Fibroblast of upper back skin (primary cell): ENCODE measurements around the gene INPP5F.
"Not testable (repeated sequence)": the region's sequence is repeated elsewhere in the genome, so short reads cannot be mapped to it uniquely, and the experiment has no call there.

ENCODE experiments used
- DNase-seq: peaks from one replicate; pipeline ENCODE4 v3.0.0-alpha.2; 2013

The INPP5F gene

GRCh38 chr10:119778776-119779445 is 53.1 kb downstream of the INPP5F start:
- no peak for DNase-seq

- DNase-seq, result no peak
Observed at GRCh38 chr10:119780879-119781480, 55.1 kb downstream of the INPP5F start.

- DNase-seq, result no peak
Observed at GRCh38 chr10:119781498-119781897, 55.6 kb downstream of the INPP5F start.

GRCh38 chr10:119782981-119783664 is 57.3 kb downstream of the INPP5F start:
- DNase-seq, result peak; percentile 35

- no peak for DNase-seq
Observed at GRCh38 chr10:119783665-119784027, 57.8 kb downstream of the INPP5F start.

GRCh38 chr10:119784340-119785067 is 58.7 kb downstream of the INPP5F start:
- DNase-seq, result no peak

- DNase-seq, result peak; percentile 64
Observed at GRCh38 chr10:119786117-119786769, 60.4 kb downstream of the INPP5F start.

GRCh38 chr10:119795101-119795500 is 69.3 kb downstream of the INPP5F start:
- not testable (repeated sequence) for DNase-seq

GRCh38 chr10:119796039-119796438 is 70.2 kb downstream of the INPP5F start:
- DNase-seq, result no peak

GRCh38 chr10:119801176-119801575 is 75.3 kb downstream of the INPP5F start:
- peak; percentile 25 for DNase-seq

- peak; percentile 25 for DNase-seq
Observed at GRCh38 chr10:119801998-119802538, 76.2 kb downstream of the INPP5F start.

- peak; percentile 73 for DNase-seq
Observed at GRCh38 chr10:119803264-119803663, 77.4 kb downstream of the INPP5F start.

- DNase-seq, result peak; percentile 9
Observed at GRCh38 chr10:119805702-119806230, 79.9 kb downstream of the INPP5F start.

- DNase-seq, result no peak
Observed at GRCh38 chr10:119806334-119807130, 80.7 kb downstream of the INPP5F start.

GRCh38 chr10:119807960-119808697 is 82.3 kb downstream of the INPP5F start:
- peak; percentile 95 for DNase-seq

GRCh38 chr10:119811122-119811521 is 85.3 kb downstream of the INPP5F start:
- no peak for DNase-seq

- no peak for DNase-seq
Observed at GRCh38 chr10:119812684-119813083, 86.8 kb downstream of the INPP5F start.

GRCh38 chr10:119815671-119816070 is 89.8 kb downstream of the INPP5F start:
- DNase-seq, result no peak

- DNase-seq, result peak; percentile 75
Observed at GRCh38 chr10:119817991-119818888, 92.4 kb downstream of the INPP5F start.

- peak; percentile 13 for DNase-seq
Observed at GRCh38 chr10:119818889-119819270, 93.0 kb downstream of the INPP5F start.
